Adrenal gland (tissue), 5 donors: Measurements from ENCODE around the gene GPR62.

Experiments used
- POLR2A ChIP-seq, 2 donors: fragments of 450-650 bp; IDR thresholded peaks; one replicate each; pipeline ENCODE4 v1.6.1; 2017; ENCODE audit warnings: antibody characterized with exemption in 2 of 2, mild to moderate bottlenecking in 2 of 2, moderate library complexity in 1 of 2
- TF ChIP-seq, protein P1 (sequence below), 6 experiments: fragments of 450-650 bp in 4 of 6; fragments of 200-600 bp in 2 of 6; sonication (generic) in 1 of 6; IDR thresholded peaks; 1 replicate in 5 of 6; 2 replicates in 1 of 6; pipeline versions ENCODE4 v1.5.1 to v1.8.0; 2016 to 2021; ENCODE audit warnings: antibody characterized with exemption in 6 of 6, mild to moderate bottlenecking in 2 of 6, moderate library complexity in 1 of 6
- donor health status: DM: no; HTN: no; CAD: no.

DNA sequence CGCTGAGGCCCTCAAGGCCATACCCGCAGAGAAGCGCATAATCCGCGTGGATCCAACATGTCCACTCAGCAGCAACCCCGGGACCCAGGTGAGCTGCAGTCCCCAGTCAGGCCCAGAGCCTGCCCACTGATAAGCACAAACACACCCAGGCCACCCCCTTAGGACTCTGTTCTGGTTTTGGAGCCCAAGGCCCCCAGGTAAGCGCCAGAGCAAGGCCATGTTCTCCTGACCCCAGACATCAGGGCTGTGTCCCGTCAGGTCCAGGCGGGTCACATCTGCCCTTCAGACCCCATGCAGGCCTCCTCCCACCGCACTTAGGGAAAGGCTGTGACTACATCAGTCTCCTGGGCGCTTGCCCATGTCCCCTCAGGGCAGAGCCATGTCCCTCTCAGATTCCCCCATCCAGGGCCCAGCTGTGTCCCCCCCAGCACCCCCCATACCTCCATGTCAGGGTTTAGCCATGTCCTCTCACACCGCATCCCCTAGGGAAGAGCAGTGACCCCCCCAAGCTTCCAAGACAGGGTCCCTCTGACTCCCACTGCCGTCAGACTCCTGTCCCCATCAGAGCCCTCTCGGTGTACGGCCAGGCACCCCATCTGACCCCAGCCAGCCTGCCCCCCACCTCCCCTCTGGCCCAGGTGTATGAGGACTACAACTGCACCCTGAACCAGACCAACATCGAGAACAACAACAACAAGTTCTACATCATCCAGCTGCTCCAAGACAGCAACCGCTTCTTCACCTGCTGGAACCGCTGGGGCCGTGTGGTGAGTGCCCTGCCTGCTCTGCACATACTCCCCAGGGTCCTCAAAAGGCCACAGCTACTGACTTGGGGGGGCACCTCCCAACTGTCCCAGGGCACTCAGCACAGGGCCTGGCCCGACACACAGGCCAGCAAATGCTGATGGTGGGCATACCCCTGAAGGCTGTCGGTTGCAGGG lies 11.5 kb upstream of the GPR62 start:
- TF ChIP-seq, protein P1, sequence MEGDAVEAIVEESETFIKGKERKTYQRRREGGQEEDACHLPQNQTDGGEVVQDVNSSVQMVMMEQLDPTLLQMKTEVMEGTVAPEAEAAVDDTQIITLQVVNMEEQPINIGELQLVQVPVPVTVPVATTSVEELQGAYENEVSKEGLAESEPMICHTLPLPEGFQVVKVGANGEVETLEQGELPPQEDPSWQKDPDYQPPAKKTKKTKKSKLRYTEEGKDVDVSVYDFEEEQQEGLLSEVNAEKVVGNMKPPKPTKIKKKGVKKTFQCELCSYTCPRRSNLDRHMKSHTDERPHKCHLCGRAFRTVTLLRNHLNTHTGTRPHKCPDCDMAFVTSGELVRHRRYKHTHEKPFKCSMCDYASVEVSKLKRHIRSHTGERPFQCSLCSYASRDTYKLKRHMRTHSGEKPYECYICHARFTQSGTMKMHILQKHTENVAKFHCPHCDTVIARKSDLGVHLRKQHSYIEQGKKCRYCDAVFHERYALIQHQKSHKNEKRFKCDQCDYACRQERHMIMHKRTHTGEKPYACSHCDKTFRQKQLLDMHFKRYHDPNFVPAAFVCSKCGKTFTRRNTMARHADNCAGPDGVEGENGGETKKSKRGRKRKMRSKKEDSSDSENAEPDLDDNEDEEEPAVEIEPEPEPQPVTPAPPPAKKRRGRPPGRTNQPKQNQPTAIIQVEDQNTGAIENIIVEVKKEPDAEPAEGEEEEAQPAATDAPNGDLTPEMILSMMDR (IDR thresholded peaks at IDR 0.05): no peak
- no peak for TF ChIP-seq POLR2A (IDR thresholded peaks at IDR 0.05)
